ENCODE data around the gene PBXIP1.

- TF ChIP-seq CTCF (IDR thresholded peaks at IDR 0.05) (no peak), NFATC4 (CRISPR knock-in tag; IDR thresholded peaks at IDR 0.05) (no peak), ZNF263 (CRISPR knock-in tag; IDR thresholded peaks at IDR 0.05; ENCODE audit: low read depth) (no peak)
Observed at GRCh38 chr1:154971341-154971998, 15.6 kb upstream of the PBXIP1 start.

Measured in WTC11 (cell line).